KOPT-K1 (cell line): ENCODE results near the gene PAX5.

ENCODE experiments used
- H3K27ac ChIP-seq: fragments of 200-600 bp; sonication (generic); 2 replicates; pipeline ENCODE4 v1.5.1; 2016; ENCODE audit warnings: antibody characterized with exemption, mild to moderate bottlenecking, low read depth, low read length; ENCODE audit not compliant: poor library complexity, severe bottlenecking
- H3K36me3 ChIP-seq: fragments of 200-600 bp; sonication (generic); 2 replicates; pipeline ENCODE4 v1.5.1; 2017; ENCODE audit warnings: antibody characterized with exemption, mild to moderate bottlenecking, low read length, moderate library complexity; ENCODE audit not compliant: insufficient read depth
- H3K9me3 ChIP-seq: fragments of 200-600 bp; sonication (generic); 2 replicates; pipeline ENCODE4 v1.5.1; 2017; ENCODE audit warnings: antibody characterized with exemption, low read length, mild to moderate bottlenecking; ENCODE audit not compliant: insufficient read depth, poor library complexity, severe bottlenecking

The PAX5 gene

GRCh38 chr9:37010180-37010579 lies 23.9 kb downstream of the PAX5 start:
- Histone ChIP-seq H3K27ac (no peak overlapping the region), H3K36me3 (no peaks in the 10 kb centered on the region), H3K9me3 (no peaks in the 10 kb centered on the region)

GRCh38 chr9:37007295-37007694 lies 26.8 kb downstream of the PAX5 start:
- Histone ChIP-seq H3K9me3 (no peaks in the 10 kb centered on the region), H3K27ac (no peak overlapping the region), H3K36me3 (no peaks in the 10 kb centered on the region)

- no peak overlapping the region for H3K27ac ChIP-seq
- H3K36me3 ChIP-seq = no peaks in the 10 kb centered on the region
- no peaks in the 10 kb centered on the region for H3K9me3 ChIP-seq
These were observed 28.4 kb downstream of the PAX5 start for GRCh38 chr9:37005517-37006140.

GRCh38 chr9:37004424-37004935 lies 29.6 kb downstream of the PAX5 start:
- H3K27ac ChIP-seq = no peak overlapping the region
- H3K36me3 ChIP-seq = no peaks in the 10 kb centered on the region
- no peaks in the 10 kb centered on the region for H3K9me3 ChIP-seq

- Histone ChIP-seq H3K36me3 (no peaks in the 10 kb centered on the region), H3K27ac (no peak overlapping the region)
These were observed 31.5 kb downstream of the PAX5 start for GRCh38 chr9:37002413-37003217.

GRCh38 chr9:37002036-37002412 lies 32.0 kb downstream of the PAX5 start:
- H3K27ac ChIP-seq = no peak overlapping the region
- no peaks in the 10 kb centered on the region for H3K9me3 ChIP-seq
- no peaks in the 10 kb centered on the region for H3K36me3 ChIP-seq

More at GRCh38 chr9:37002413-37003217, 31.5 kb downstream of the PAX5 start:
- no peaks in the 10 kb centered on the region for H3K9me3 ChIP-seq

- Histone ChIP-seq H3K36me3 (no peaks in the 10 kb centered on the region), H3K27ac (no peak overlapping the region)
These were observed 32.6 kb downstream of the PAX5 start for GRCh38 chr9:37001459-37001858.

GRCh38 chr9:36999728-37000333 lies 34.2 kb downstream of the PAX5 start:
- no peaks in the 10 kb centered on the region for H3K9me3 ChIP-seq
- H3K36me3 ChIP-seq = no peaks in the 10 kb centered on the region
- no peak overlapping the region for H3K27ac ChIP-seq

More at GRCh38 chr9:37001459-37001858, 32.6 kb downstream of the PAX5 start:
- H3K9me3 ChIP-seq = no peaks in the 10 kb centered on the region

- Histone ChIP-seq H3K27ac (no peak overlapping the region), H3K36me3 (no peaks in the 10 kb centered on the region)
These were observed 36.7 kb downstream of the PAX5 start for GRCh38 chr9:36997414-36997813.

GRCh38 chr9:36996706-36997086 lies 37.4 kb downstream of the PAX5 start:
- Histone ChIP-seq H3K27ac (no peak overlapping the region), H3K36me3 (no peaks in the 10 kb centered on the region), H3K9me3 (peaks cover 3% of the 10 kb centered on the region)

More at GRCh38 chr9:36997414-36997813, 36.7 kb downstream of the PAX5 start:
- H3K9me3 ChIP-seq = no peaks in the 10 kb centered on the region

GRCh38 chr9:36995927-36996705 lies 38.0 kb downstream of the PAX5 start:
- Histone ChIP-seq H3K36me3 (no peaks in the 10 kb centered on the region), H3K9me3 (peaks cover 8% of the 10 kb centered on the region), H3K27ac (no peak overlapping the region)

- no peaks in the 10 kb centered on the region for H3K36me3 ChIP-seq
These were observed 39.9 kb downstream of the PAX5 start for GRCh38 chr9:36993933-36994764.

GRCh38 chr9:36992501-36993316 lies 41.4 kb downstream of the PAX5 start:
- Histone ChIP-seq H3K9me3 (peaks cover 18% of the 10 kb centered on the region), H3K27ac (no peak overlapping the region), H3K36me3 (no peaks in the 10 kb centered on the region)

More at GRCh38 chr9:36993933-36994764, 39.9 kb downstream of the PAX5 start:
- Histone ChIP-seq H3K9me3 (peaks cover 18% of the 10 kb centered on the region), H3K27ac (no peak overlapping the region)
